GF-D8 (cell line): ENCODE results near the gene KIF18A.
"Not testable (repeated sequence)": the region's sequence is repeated elsewhere in the genome, so short reads cannot be mapped to it uniquely, and the experiment has no call there.

Experiments
- DNase-seq: peaks from one replicate; lab custom pipeline; 2025; lab: John Stamatoyannopoulos, UW

Gene KIF18A

DNA sequence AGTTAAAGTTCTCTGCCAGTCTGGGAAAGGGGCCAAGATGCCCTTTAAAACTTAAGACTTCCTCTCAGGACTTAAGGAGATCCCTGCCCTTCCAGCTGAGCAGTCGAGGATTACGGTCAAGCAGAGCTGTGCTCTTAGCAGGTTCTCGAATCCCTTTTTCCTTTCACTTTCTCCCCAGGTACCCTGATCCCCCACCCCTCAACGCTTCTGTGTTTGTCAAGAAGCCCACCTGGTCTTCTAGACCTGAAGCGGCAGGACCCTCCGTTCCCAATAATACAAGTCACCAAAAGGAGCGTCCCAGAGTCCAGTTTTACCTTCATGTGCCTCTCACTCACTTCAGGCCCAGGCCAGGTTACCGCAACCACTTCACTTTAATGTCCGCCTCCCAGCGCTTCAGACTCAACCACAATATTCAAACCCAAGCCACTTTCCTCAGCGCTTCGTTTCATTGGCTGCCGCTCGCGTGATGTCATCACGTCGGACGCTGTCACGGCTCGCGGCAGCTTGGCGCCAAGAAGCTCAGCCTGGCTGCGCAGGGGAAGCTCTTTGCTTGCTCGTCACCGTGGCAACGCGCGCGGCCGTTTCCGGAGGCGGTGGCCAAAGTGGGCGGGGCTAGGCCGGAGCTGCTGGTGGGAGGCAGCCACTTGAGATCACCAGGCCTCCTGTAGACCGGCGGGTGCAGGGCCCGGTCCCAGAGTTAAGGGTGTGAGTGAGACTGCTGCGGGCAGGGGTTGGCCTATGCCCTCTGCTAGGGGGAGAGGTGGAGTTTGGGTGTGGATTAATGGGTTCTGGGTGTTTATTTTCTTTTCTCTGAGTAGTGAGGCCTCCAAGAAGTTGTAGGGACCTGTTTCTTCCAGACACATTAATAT, at the start of gene KIF18A, which contains the start of gene METTL15:
Gene KIF18A (minus strand): TSS at position 407 of the 869 bp plus-strand sequence. CDS start 10,209 bp downstream, outside the sequence.
Gene METTL15 (plus strand): TSS at position 639 of the 869 bp plus-strand sequence. CDS start 4,947 bp downstream, outside the sequence.
- peak; percentile 82 for DNase-seq

DNA sequence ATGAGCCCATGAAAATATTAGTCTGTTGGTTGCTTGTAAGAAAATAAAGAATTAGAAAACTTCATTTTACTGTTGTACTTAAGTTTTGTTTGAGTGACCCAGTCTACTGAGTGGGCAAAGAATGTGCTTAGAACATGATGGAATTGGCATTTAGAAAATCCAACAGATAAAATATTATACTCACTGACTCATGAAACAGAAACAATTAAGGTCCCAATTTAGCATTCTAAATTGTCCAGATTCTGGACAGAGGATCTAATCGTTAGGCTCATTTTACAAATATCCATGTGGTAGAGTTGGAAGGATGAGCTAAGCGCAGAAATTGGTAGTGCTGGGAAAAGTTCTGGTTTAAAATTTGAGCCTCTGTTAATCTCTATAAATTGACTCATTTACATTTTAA, 45.6 kb upstream of the KIF18A start:
- DNase-seq, result no peak

DNA sequence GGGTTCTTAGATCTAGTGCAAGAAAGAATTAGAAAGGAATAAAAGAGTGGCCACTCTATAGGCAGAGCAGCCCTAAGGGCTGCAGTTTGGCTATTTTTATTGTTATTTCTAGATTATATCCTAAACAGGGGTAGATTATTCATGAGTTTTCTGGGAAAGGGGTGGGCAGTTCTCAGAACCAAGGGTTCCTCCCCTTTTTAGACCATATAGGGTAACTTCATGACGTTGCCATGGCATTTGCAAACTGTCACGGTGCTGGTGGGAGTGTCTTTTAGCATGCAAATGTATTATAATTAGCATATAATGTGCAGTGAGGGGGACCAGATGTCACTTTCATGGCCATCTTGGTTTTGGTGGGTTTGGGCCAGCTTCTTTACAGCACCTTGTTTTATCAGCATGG, 44.8 kb upstream of the KIF18A start:
- no peak for DNase-seq

DNA sequence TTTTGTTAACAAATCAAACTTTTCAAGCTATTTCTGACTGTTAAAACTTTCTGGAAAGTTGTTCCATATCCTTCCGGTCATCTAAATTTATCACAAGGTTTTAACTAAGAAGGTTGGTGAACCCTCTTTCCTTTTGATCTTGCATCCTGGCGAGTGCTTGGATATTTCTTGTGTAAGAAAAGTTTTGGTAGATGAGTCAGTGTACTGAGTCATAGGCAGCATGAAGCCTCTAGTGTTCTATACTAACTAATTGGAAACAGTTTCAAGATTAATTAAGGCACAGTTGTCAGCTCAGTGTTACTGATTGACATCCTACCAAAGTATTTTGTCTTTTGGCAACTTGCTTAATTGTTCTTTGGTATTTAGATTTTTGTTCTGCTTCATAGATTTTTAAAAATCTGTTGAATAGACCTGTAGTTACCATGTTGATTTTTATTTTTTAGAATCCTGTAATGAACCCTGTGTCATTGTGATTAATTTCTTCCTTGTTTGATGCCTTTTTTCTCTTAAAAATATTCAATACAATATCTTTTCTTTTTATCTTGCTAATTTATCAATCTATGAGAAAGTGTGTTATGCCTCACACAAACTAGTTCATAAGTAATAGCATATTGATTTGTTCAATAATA, 38.3 kb upstream of the KIF18A start:
- DNase-seq, result no peak

DNA sequence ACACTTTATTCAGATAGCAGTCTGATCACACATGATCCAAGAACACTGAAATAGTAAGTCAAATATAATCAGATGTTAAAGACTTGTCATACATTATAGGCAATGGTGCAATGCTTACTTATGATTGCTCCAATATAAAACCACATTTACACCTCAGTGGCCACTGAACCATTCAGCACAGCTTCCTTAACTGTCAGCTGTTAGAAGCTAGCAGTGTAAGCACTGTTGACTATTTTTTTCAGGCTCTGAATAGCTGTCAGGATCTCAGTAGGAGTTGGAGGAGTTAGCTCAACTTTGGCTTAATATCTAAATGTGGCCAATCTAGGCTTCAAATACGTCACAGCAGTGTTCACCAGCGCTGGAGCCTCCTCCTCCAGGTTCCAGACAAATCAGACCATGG, 36.9 kb upstream of the KIF18A start:
- DNase-seq, result no peak

DNA sequence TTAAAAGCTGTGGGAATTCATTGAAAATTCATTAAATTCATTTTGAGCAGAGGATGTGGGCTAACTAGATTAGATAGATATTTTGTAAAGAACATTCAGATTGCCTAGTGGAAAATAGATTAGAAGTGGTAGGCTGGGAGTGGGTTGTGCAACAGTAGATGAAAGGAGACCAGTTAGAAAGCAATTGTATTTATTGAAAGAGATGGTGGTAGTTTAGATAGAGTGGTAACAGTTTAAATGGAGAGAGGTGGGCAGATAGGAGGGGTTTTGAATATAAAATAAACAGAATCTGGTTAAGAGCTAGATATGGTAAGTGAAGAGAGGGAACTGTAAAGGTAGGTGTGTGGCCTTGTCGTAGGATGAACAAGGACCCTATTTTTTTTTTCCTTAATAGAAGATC, 34.8 kb upstream of the KIF18A start:
- no peak for DNase-seq

DNA sequence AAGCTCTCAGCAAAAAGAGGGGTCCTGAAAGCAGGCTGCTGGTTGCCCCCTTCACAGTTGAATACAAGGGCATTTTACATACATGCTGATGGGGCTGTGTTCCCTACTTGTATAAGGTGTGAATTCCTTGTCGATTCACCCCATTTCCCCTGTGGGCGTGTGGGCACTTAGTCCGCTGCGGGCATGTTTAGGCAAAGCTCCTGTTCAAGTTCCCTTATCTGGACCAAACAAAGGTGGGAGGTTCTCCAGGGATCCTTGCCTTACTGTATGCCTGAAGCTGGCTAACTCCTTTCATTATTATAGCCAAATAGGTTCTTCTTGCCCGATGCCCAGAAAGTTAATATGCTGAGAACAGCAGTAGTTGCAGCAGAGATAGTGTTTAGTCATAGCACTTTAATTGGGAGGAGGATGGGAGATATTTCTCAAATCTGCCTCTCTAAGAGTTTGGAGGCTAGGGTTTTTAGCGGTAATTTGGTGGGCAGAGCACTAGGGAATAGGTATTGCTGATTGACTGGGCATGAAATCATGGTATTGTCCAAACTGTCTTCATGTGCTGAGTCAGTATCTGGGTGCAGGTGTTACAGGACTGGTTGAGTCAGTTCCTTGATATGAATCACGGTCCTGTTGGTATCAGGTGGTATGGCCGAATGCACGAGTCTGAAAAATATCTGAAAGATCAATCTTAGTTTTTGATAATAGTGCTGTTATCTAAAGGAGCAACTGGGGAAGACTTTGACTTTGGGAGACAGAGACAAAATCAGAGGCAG, 32.9 kb upstream of the KIF18A start:
- DNase-seq, result no peak

DNA sequence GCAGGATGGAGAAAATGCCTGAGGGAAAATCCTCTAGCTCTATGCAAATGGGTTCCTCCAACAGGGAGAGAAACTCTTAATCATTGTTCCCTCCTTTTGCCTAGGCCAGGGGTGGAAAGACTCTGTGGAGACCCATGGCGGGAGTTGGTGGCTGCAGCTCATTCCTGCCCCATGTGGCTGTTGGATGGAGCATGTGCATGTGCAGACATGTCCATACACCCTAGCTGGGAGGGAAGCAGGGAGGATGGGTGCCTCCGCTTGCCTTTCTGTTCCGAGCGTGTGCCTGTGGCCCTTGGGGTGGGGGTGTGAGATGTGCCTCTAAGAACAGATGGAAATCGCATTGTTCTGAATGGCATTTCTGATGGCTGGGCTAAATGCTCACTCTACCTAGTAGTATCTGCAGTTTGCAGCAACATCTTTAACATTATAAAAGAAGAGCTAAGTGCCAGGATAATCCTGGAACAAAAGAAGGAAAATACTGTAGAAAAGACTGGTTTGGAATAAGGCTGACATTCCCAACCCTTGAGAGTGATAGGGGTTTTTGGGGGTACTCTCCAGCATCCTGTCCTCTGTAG, 32.0 kb upstream of the KIF18A start:
- DNase-seq, result no peak

DNA sequence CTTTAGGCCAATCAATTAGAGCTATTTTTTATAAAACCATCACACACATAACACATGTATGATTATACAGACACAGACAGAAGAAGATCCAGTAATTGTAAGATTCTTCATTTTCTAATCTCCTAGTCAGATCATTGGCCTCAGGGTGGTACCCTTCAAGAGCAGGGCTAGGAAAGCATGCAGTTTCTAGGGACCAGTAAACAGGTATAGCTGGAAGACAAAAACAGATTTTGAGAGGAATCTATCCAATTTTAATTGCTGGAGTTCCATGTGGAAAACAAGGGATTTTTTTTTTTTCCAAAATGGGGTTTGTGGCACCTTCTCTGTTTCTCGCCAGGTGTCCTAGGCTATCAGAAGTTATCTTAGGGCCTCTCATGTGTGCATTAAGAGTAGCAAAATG, 29.9 kb upstream of the KIF18A start:
- no peak for DNase-seq

DNA sequence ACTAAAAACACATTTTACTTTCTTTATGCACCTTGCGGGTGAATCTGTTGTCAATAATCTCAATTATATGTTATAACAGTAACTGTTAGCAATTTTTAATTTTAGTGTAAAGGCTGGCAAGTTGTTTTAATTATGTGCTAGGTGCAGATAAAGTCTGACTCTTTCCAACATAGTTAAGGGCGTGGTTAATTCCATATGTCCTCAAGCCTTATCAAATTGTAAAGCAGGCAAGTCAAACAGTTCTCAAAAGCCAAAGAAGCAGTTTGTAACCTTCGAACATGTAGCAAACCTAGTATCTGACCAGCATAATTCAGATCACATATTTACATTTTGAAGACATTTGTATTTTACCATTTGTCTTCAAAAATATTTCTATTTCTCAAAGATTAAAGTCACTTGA, 29.4 kb upstream of the KIF18A start:
- DNase-seq, result no peak

DNA sequence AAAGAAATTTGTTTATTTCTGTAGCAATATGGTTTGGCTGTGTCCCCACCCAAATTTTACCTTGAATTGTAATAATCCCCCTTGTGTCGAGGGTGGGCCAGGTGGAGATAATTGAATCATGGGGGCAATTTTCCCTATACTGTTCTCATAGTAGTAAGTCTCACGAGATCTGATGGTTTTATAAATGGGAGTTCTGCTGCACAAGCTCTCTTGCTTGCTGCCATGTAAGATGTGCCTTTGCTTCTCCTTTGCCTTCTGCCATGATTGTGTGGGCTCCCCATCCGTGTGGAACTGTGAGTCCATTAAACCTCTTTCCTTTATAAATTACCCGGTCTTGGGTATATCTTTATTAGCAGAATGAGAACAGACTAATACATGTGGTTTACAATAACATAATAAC, 28.2 kb upstream of the KIF18A start:
- not testable (repeated sequence) for DNase-seq

DNA sequence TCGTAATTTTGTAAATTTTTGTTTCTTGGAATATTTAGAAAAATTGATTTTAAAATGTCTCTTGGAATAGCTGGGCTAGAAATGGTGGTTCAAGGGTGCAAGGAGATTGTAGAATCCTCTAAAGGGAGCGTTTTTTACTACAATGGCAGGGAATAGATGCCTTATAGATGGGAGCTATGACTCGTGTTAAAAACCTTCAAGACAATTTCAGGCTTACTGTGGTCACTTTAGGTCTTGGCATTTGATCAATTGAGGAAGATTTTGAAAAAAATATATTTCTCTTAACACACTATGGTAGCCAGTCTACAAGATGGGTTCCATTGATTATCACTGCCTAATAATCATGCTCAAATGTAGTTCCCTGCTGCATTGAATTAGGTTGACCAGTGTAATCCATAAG, 25.2 kb upstream of the KIF18A start:
- no peak for DNase-seq

DNA sequence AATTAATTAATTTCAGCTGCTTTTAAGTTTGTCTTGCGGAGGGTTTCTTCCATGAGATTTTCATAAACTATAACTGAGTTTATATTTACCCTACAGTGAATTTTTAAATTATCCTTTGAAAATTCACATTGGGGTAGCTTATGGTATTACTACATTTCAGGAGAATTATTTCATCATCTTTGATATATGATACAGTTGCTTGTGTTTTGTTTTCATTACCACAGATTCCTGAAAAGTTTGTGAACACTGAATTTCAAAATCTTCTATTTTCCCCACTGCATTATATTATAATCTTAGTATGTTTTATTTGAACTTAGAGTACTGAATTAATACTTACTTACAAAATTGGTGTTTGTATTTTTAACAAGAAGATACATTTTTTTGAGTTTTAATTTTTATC, 24.6 kb upstream of the KIF18A start:
- no peak for DNase-seq

DNA sequence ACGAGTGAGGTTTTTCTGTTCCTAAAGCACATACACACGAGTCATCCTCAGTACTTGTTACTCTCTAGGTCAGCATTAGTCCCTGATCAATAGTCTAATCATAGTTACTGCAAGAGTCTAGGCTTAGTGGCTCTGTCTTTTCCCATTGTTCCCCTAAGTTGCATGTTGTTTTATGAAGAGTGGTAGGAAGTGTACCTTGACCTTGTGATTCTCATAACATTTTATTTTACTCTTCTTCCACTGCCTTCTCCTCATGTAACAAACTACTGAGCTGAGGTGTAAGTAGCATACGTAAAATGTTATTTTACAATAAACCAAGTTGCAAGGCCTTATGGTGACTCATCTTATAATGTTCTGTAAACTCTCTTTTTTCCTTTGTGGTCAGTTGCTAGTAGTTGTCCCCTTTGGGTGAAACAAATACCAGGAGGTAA, 15.2 kb upstream of the KIF18A start:
- DNase-seq, result no peak

DNA sequence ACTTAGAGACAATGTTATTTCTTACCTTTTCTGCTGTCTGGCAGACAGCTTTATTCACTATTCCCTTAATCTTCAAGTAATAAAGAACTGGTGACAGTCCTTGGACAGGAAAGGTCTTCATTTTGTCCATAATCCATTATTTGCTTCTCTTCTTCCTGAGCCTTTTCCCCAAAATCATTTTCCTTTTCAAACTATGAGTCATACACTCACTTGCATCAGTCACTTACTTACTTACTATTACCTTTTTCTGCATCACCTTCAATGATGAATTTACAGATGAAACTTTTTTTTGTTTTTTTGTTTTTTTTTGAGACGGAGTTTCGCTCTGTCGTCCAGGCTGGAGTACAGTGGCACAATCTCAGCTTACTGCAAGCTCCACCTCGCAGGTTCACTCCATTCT, 9.8 kb upstream of the KIF18A start:
- no peak for DNase-seq

DNA sequence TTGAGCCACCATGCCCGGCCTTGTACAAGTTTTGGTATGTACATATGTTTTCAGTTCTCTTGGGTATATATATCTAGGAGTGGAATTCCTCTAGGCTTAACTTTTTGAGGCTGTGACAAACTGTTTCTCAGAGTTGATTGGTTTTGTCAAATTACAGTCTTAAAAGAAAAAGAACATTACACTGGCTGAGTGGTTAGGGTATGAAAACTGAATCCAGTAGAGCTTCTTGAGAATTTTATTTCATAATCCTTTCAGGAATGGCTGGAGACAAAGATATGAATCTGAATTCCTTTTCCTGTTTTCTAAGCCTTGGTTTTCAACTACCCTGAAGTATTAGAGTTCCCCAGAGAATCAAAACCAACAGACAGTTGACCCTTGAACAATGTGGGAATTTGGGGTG, 6.8 kb upstream of the KIF18A start:
- DNase-seq, result no peak

DNA sequence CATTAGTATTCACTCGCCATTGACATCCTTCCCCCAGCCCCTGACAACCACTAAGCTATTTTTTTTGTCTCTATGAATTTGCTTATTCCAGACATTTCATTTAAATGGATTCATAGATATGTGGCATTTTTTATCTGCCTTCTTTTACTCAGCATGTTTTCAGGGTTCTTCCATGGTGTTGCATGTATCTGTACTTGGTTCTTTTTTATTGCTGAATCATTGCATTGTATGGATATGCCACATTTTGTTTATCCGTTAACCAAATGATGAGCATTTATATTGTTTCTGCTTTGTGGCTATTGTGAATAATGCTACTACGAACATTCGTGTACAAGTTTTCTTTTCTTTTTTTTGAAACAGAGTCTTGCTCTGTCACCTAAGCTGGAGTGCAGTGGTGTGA, 6.2 kb upstream of the KIF18A start:
- DNase-seq, result no peak

DNA sequence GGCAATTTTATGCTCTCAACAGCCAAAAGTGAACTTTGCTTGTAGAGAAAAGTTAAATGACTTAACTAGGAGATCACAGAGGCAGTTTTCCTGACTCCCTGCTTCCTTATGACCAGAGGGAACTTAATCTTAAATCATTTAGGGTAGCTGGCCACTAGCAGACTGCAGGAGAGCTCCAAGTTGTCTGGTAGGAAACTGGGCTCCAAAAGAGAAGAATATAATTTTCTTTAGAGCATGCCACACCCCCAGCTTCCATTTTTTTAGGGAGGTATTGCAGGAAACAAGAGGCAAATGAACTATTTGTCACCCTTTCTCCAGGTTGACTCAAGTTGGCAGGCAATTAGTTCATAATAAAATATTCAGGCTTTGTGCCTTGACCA, 2.9 kb upstream of the KIF18A start:
- DNase-seq, result no peak

DNA sequence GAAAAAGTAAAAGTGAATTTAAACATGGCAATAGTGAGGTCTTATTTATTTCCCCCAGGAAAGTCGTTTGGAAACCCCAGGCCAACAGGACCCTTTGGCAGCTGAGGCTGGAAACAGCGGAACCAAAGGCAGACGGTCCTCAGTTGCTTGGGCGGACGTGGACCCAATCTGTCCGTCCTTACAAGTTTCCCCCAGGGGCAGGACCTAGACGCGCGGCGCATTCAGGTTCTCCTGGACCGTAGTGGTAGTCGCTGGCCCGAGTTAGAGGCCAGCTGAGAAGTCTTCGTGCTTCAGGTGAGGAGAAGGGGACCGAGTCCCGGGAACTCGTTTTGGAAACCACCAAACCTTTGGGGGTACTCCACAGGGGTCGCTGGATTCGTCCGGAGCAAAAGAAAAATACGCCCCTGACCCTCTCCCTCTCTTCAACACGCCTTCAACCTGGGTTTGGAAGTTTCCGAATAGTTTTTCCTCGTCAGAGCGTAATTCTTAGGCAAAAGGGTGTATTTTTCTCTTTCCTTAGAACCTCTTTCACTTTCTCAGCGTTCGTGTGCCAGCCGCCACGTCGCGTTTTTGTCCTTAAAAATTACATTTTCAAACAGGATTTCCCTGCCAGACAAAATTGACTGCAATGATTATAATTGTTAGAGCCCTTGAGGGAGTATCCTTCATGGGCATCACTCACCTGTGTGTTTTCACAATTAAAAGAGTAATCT, 2.3 kb upstream of the KIF18A start:
- DNase-seq, result peak; percentile 6

DNA sequence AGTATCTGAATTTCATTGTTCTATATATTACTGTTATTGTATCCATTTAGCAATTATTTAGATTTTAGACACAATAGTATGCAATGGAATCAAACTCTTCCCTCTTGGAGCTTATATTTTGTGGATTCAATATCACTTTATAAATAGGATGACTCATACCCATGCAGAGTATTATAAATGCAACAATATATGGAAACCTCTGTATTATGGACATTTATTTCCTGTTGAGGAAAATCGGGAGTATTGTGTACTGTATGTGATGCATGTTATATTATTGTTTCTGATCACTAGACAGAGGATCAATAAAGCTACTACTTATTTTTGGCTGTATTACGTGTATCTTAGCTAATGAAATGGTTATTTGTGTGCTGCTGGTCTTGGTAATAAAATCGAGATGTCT, 1.0 kb upstream of the KIF18A start:
- DNase-seq, result no peak

DNA sequence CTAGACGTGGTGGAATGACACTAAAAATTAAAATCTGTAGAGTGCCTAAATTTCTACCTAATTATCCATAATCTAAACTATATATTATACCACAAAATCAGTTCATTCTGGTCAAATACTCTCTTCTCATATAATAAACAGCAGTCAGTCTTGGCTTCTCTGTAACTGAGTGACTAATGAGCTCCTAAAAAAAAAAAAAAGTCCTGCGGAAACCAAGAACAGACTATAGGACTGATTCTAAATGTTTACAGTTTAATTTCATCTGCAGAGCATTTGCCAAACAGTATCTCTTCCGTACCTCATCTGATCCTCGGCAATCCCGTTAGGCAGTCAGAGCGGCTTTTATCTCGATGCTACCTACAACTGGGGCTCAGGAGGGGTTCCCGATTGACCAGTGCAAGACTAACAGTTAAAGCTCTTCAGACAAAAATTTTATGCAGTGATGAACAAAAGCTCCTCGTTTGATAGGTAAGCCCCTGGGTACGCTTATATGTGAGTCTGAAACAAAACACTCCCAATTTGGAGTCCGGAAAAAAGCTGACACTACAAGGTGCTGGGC, 686 bp downstream of the KIF18A start:
- DNase-seq, result peak; percentile 23
